CD4-positive, alpha-beta T cell treated with Interleukin-4 for 4 hours (primary cell): Measurements from ENCODE around the gene PEDS1.
"Not testable (repeated sequence)": the region's sequence is repeated elsewhere in the genome, so short reads cannot be mapped to it uniquely, and the experiment has no call there.

ENCODE experiments used
- DNase-seq: peaks from one replicate; pipeline ENCODE4 v3.0.0-alpha.2; 2020

The PEDS1 gene

GRCh38 chr20:50112512-50113419, 40.8 kb downstream of the PEDS1 start, which contains the start of gene UBE2V1:
Gene UBE2V1, minus strand, starts transcription at chr20:50113150. Its CDS starts 22 bp downstream, at chr20:50113128.
- DNase-seq: peak; percentile 86

GRCh38 chr20:50111829-50112495, 41.6 kb downstream of the PEDS1 start:
- DNase-seq: no peak

- DNase-seq: peak; percentile 36
Measured at GRCh38 chr20:50111120-50111828, 42.2 kb downstream of the PEDS1 start.

GRCh38 chr20:50110141-50111047, 43.1 kb downstream of the PEDS1 start:
- DNase-seq: peak; percentile 71

- no peak for DNase-seq
Measured at GRCh38 chr20:50108556-50109235, 44.8 kb downstream of the PEDS1 start.

GRCh38 chr20:50107796-50108331, 45.7 kb downstream of the PEDS1 start:
- DNase-seq: no peak

GRCh38 chr20:50107086-50107660, 46.4 kb downstream of the PEDS1 start:
- DNase-seq: no peak

GRCh38 chr20:50106669-50107068, 46.9 kb downstream of the PEDS1 start:
- not testable (repeated sequence) for DNase-seq
